HG03159 (cell line): ENCODE measurements around the gene AMOTL2.

ENCODE experiments used
- ATAC-seq: cut with Tn5 transposase; IDR thresholded peaks from one replicate; pipeline ENCODE4 v1.9.1; 2021; ENCODE audit warnings: mild to moderate bottlenecking, moderate library complexity; ENCODE audit not compliant: unreplicated experiment

The AMOTL2 gene

GRCh38 chr3:134353831-134354611 lies 20.2 kb downstream of the AMOTL2 start:
- no peak for ATAC-seq

GRCh38 chr3:134353171-134353825 lies 20.9 kb downstream of the AMOTL2 start:
- ATAC-seq: no peak

- ATAC-seq: no peak
Observed at GRCh38 chr3:134352031-134352671, 22.1 kb downstream of the AMOTL2 start.

- ATAC-seq: no peak
Observed at GRCh38 chr3:134351427-134351826, 22.8 kb downstream of the AMOTL2 start.

GRCh38 chr3:134350861-134351311 lies 23.4 kb downstream of the AMOTL2 start:
- no peak for ATAC-seq

GRCh38 chr3:134350266-134350665 lies 24.0 kb downstream of the AMOTL2 start:
- no peak for ATAC-seq

GRCh38 chr3:134348524-134348923 lies 25.7 kb downstream of the AMOTL2 start:
- no peak for ATAC-seq

- ATAC-seq: no peak
Observed at GRCh38 chr3:134347551-134347950, 26.7 kb downstream of the AMOTL2 start.

GRCh38 chr3:134346744-134347143 lies 27.5 kb downstream of the AMOTL2 start:
- ATAC-seq: no peak

- no peak for ATAC-seq
Observed at GRCh38 chr3:134345202-134345601, 29.0 kb downstream of the AMOTL2 start.

GRCh38 chr3:134344560-134344959 lies 29.7 kb downstream of the AMOTL2 start:
- ATAC-seq: no peak

- ATAC-seq: no peak
Observed at GRCh38 chr3:134342259-134342658, 32.0 kb downstream of the AMOTL2 start.

GRCh38 chr3:134341389-134341788 lies 32.9 kb downstream of the AMOTL2 start:
- no peak for ATAC-seq

- no peak for ATAC-seq
Observed at GRCh38 chr3:134340982-134341365, 33.3 kb downstream of the AMOTL2 start.

- ATAC-seq: no peak
Observed at GRCh38 chr3:134340362-134340981, 33.8 kb downstream of the AMOTL2 start.

GRCh38 chr3:134339913-134340312 lies 34.3 kb downstream of the AMOTL2 start:
- ATAC-seq: no peak

- ATAC-seq: no peak
Observed at GRCh38 chr3:134339331-134339730, 34.9 kb downstream of the AMOTL2 start.

GRCh38 chr3:134338516-134339261 lies 35.6 kb downstream of the AMOTL2 start:
- ATAC-seq: no peak

GRCh38 chr3:134338201-134338512 lies 36.1 kb downstream of the AMOTL2 start:
- ATAC-seq: no peak

GRCh38 chr3:134337511-134338200 lies 36.6 kb downstream of the AMOTL2 start:
- ATAC-seq: no peak
